Measurements from ENCODE around the gene LRP8.

Gene LRP8

GRCh38 chr1:53203466-53203865 lies 124.4 kb downstream of the LRP8 start:
- no peak for DNase-seq (ENCODE audit: insufficient read length, low spot score)
- TF ChIP-seq TAF1 (IDR thresholded peaks at IDR 0.05; ENCODE audit: low read depth, low read length): no peak
- no peak for TF ChIP-seq POLR2AphosphoS5 (IDR thresholded peaks at IDR 0.05; ENCODE audit: low read depth, low read length)
- no peak for TF ChIP-seq SPI1 (IDR thresholded peaks at IDR 0.05; ENCODE audit: low read depth, low read length)
- no peak for TF ChIP-seq PAX5 (IDR thresholded peaks at IDR 0.05; ENCODE audit: insufficient read depth, low read length, severe bottlenecking)
- no peak for TF ChIP-seq POLR2A (IDR thresholded peaks at IDR 0.05; ENCODE audit: low read depth, low read length)
- TF ChIP-seq POU2F2 (IDR thresholded peaks at IDR 0.05; ENCODE audit: low read depth, low read length): no peak
- no peak for FAIRE-seq

- DNase-seq (ENCODE audit: insufficient read length, low spot score): no peak
- FAIRE-seq: no peak
- TF ChIP-seq POLR2AphosphoS5 (IDR thresholded peaks at IDR 0.05; ENCODE audit: low read depth, low read length) (no peak), POLR2A (IDR thresholded peaks at IDR 0.05; ENCODE audit: low read depth, low read length) (no peak), SPI1 (IDR thresholded peaks at IDR 0.05; ENCODE audit: low read depth, low read length) (no peak), POU2F2 (IDR thresholded peaks at IDR 0.05; ENCODE audit: low read depth, low read length) (no peak), PAX5 (IDR thresholded peaks at IDR 0.05; ENCODE audit: insufficient read depth, low read length, severe bottlenecking) (no peak), TAF1 (IDR thresholded peaks at IDR 0.05; ENCODE audit: low read depth, low read length) (no peak)
Observed at GRCh38 chr1:53198241-53198651, 129.6 kb downstream of the LRP8 start.

GRCh38 chr1:53197291-53198200 lies 130.3 kb downstream of the LRP8 start:
- DNase-seq (ENCODE audit: insufficient read length, low spot score): no peak
- FAIRE-seq: no peak
- no peak for TF ChIP-seq PAX5 (IDR thresholded peaks at IDR 0.05; ENCODE audit: insufficient read depth, low read length, severe bottlenecking)
- TF ChIP-seq POU2F2 (IDR thresholded peaks at IDR 0.05; ENCODE audit: low read depth, low read length): no peak
- TF ChIP-seq POLR2A (IDR thresholded peaks at IDR 0.05; ENCODE audit: low read depth, low read length): no peak
- no peak for TF ChIP-seq POLR2AphosphoS5 (IDR thresholded peaks at IDR 0.05; ENCODE audit: low read depth, low read length)
- no peak for TF ChIP-seq SPI1 (IDR thresholded peaks at IDR 0.05; ENCODE audit: low read depth, low read length)
- no peak for TF ChIP-seq TAF1 (IDR thresholded peaks at IDR 0.05; ENCODE audit: low read depth, low read length)

GRCh38 chr1:53196485-53197290 lies 131.2 kb downstream of the LRP8 start, which contains the start of gene CPT2:
CPT2 (plus strand) TSS chr1:53196824; CDS start chr1:53196944, 120 bp downstream.
- DNase-seq (ENCODE audit: insufficient read length, low spot score) (peak; percentile 96), FAIRE-seq (peak; percentile 90)
- TF ChIP-seq SPI1 (IDR thresholded peaks at IDR 0.05; ENCODE audit: low read depth, low read length) (peak; percentile 14; the same call in 1 of the 2 replicates), POLR2AphosphoS5 (IDR thresholded peaks at IDR 0.05; ENCODE audit: low read depth, low read length) (peak; percentile 92), TAF1 (IDR thresholded peaks at IDR 0.05; ENCODE audit: low read depth, low read length) (peak; percentile 81), POU2F2 (IDR thresholded peaks at IDR 0.05; ENCODE audit: low read depth, low read length) (no peak), POLR2A (IDR thresholded peaks at IDR 0.05; ENCODE audit: low read depth, low read length) (peak; percentile 88), PAX5 (IDR thresholded peaks at IDR 0.05; ENCODE audit: insufficient read depth, low read length, severe bottlenecking) (no peak)

- no peak for DNase-seq (ENCODE audit: insufficient read length, low spot score)
- peak; percentile 23 for FAIRE-seq
- TF ChIP-seq TAF1 (IDR thresholded peaks at IDR 0.05; ENCODE audit: low read depth, low read length) (no peak), SPI1 (IDR thresholded peaks at IDR 0.05; ENCODE audit: low read depth, low read length) (no peak), POLR2A (IDR thresholded peaks at IDR 0.05; ENCODE audit: low read depth, low read length) (no peak)
Observed at GRCh38 chr1:53196017-53196484, 131.8 kb downstream of the LRP8 start.

GRCh38 chr1:53195246-53196016 lies 132.4 kb downstream of the LRP8 start:
- no peak for FAIRE-seq
- no peak for TF ChIP-seq POU2F2 (IDR thresholded peaks at IDR 0.05; ENCODE audit: low read depth, low read length)
- TF ChIP-seq PAX5 (IDR thresholded peaks at IDR 0.05; ENCODE audit: insufficient read depth, low read length, severe bottlenecking): no peak
- DNase-seq (ENCODE audit: insufficient read length, low spot score): no peak

All from GM12891 (cell line).